CD4-positive, alpha-beta T cell treated with Interleukin-6 at 100 ng/mL for 8 hours (primary cell): ENCODE results near the gene RPP25L.

Experiments
- DNase-seq: peaks from one replicate; pipeline ENCODE4 v3.0.0-alpha.2; 2020; ENCODE audit warnings: mixed read lengths, low spot score

The RPP25L gene

DNA sequence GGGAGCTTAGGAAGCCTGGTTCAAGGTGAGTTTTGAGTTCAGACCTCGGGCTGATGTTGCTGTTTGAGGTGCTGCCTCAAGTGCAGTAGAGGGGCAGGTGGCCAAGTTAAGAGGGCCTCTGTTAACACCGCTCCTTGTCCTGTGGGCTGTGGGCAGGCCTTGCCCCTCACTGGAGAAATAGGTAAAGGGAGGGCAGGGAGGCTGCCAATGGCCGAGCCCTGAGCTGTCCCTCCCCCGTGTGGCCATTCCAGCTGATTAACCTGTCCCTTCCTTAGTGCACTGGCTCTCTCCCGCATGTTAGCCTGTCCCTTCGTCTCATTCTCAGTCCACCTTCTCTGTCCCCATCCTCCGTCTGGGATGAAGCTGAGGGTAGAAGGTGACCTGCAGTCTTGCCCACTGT is 43.8 kb downstream of the RPP25L start:
- no peak for DNase-seq

DNA sequence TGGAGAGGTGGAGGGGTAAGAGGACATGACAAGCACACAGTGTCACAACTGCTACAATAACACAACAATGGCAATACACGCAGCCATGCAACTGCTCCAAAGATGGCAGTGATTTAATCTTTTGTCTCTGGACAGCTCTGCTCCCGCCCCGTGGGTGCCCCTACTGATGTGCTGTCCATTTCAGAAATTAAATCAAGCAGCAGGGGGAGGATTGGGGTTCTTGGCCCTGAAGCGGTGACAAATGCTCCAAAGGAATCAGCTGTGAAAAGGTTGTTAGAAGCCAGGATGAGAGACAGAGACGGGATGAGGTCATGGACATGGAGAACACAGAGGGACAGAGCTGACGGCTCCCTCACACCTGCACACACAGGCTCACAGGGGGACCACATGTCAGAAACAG is 44.9 kb downstream of the RPP25L start:
- no peak for DNase-seq

DNA sequence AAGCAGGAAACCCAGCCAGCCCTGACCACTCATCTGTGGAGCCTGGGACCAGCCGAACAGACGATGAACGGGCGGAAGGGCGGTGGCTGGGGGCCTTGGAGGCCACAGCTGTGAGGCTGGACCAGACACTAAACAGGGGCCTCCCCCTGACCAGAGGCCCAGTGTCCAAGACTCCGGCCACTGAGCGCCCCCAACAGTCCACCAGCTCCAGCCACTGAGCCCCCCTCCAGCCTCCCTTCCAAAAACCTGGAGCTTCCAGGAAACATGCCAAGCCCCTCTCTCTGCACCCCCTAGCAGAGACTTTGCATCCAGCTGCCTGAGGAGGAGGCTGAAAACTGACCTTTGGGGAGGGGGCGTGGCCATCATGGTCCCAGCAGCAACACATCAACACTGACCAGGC is 45.6 kb downstream of the RPP25L start:
- no peak for DNase-seq

DNA sequence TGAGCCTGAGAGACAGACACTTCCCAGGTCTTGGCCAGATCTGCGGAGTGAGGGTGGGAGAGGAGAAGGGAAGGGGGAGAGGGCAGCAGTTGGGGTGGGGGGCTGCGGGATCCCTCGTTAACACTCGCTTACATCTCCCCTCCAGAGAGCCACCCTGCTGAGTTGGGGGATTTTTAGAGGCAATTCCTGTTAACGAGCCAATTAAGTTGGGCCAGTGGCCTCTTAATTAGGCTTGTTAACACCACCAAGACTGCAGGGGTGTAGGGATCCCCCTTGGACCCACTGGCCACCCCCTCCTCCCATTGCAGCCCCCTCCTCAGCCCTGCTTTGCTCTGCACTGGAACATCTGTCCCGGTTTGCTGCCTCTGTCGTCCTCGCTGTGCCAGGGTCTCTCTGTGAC is 46.0 kb downstream of the RPP25L start:
- DNase-seq = no peak

DNA sequence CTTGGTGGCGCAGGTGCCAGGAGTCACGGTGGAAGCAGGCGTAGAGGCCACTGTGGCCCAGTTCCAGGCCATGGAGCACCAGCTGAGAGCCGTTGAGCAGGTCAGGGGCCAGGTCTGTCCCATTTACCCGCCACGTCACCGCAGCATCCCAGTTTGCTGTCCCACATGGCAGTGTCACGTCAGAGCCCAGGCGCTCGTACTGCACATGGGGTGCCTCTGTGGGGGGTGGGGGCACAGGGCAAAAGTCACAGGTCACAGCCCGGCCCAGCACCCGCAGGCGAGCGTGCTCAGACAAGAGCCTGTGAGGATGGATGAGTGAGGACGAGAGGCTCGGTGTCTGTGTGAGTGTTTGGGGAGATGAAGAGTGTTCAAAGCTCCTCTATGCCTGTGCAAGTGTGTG is 47.3 kb downstream of the RPP25L start:
- no peak for DNase-seq

DNA sequence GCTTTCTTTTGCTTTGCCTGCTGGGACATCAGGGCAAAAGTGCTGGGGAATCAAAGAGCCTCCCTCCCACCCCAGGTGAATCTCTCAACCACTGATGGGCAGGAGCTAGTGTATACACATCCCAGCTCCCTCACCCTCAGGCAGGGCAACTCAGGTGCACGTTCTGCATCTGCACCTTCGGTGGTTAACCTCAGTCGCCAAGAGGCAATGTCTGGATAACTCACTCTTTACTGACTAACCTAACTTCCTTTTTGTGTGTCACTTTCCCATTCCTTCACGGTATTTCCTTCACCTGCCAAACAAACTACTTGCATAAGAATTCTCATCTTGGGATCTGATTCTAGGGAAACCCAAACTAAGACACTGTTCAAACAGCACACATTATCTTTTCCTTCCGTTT is 48.6 kb downstream of the RPP25L start:
- no peak for DNase-seq

DNA sequence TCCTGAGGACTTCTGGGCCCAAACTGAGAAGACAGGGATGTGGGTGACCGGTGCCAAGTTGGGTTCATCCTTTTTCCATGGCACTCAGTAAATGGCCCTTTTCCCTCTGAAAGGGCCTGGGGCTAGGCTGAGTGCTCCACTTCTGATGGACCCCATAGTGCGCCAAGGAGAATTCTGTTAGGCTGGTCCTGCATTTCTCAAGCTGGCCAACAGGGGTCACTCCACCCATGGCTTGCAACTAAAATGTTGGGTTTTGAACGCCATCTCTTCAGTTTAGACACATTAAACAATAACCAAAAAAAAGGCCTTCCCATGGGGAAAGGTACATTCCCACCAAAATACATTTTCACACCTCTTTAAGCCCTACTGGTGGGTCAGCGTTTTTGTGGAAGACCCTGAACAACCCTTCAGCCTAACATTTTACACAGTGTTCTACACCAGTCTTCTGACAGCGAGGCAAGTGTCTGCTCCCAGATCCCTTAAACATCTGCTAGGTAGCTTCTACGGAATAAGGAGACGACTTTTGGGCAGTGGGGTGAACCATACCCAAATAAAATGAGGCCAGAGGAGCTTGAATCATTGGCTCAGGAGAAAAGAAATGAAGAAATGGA is 49.7 kb downstream of the RPP25L start:
- DNase-seq = no peak

DNA sequence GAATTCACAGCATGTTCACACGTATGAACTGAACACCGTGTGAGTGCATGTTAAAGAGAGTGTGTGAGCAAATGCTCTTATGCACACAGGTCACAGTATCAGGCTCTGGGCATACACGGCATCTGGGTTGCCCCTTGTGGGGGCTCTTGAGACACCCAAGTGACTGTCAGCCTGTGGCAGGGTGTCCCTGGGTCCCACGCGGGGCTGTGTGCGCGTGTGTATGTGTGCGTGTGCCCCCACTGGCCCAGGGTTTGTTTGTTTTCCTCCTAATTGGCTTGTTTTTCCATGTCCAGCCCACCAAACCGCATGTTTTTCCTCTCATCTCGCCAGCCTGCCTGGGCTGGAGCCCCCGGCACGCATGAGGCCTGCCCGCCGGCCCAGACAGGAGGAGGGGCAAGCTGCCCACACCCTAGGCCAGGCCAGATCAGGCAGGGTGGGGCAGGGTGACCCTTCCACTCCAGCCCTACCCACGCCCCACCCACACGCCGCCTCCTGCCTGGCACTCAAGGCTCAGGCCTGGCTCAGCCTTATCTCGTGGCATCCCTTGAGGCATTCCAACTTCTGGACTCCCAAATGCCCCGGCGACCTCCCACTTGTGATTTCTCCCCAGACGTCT is 51.2 kb downstream of the RPP25L start:
- no peak for DNase-seq
